ACHN (cell line): ENCODE measurements around the gene ITGBL1.

Source experiments
- DNase-seq: peaks from one replicate; pipeline ENCODE4 v3.0.0-alpha.2; 2015
- in situ Hi-C: cut with HindIII; loops from 2 replicates; pipeline ENCODE4 v1.10.0; 2017; ENCODE audit warnings: low sequenced_read_pairs, low pct_ligation_motif_present, low pct_unique_long_range_greater_than_20kb

The ITGBL1 gene

GRCh38 chr13:101452519-101453485 lies at the start of gene ITGBL1:
Gene ITGBL1, plus strand, starts transcription at chr13:101452675. Its CDS starts 159 bp downstream, at chr13:101452834.
- in situ Hi-C loops: no loop called here
- peak; percentile 10 for DNase-seq

GRCh38 chr13:101406791-101407190 lies 45.7 kb upstream of the ITGBL1 start:
- in situ Hi-C loops: no loop called here
- DNase-seq: no peak

GRCh38 chr13:101408154-101408553 lies 44.3 kb upstream of the ITGBL1 start:
- in situ Hi-C loops: no loop called here
- DNase-seq: no peak

GRCh38 chr13:101408992-101409656 lies 43.4 kb upstream of the ITGBL1 start:
- in situ Hi-C loops: no loop called here
- DNase-seq: no peak

GRCh38 chr13:101412076-101412475 lies 40.4 kb upstream of the ITGBL1 start:
- DNase-seq: no peak
- in situ Hi-C loops: no loop called here

GRCh38 chr13:101415358-101416174 lies 36.9 kb upstream of the ITGBL1 start:
- DNase-seq: no peak
- in situ Hi-C loops: no loop called here

GRCh38 chr13:101416181-101417042 lies 36.1 kb upstream of the ITGBL1 start, which contains the start of gene NALCN:
Gene NALCN, minus strand, starts transcription at chr13:101416508. Its CDS starts 17,382 bp downstream, at chr13:101399126.
- DNase-seq: peak; percentile 13
- in situ Hi-C loops: no loop called here

GRCh38 chr13:101417043-101417406 lies 35.5 kb upstream of the ITGBL1 start:
- DNase-seq: peak; percentile 8
- in situ Hi-C loops: no loop called here

- no peak for DNase-seq
- in situ Hi-C loops: no loop called here
Observed at GRCh38 chr13:101417501-101417900, 35.0 kb upstream of the ITGBL1 start.

- in situ Hi-C loops: no loop called here
- no peak for DNase-seq
Observed at GRCh38 chr13:101423872-101424271, 28.6 kb upstream of the ITGBL1 start.

- DNase-seq: no peak
- in situ Hi-C loops: no loop called here
Observed at GRCh38 chr13:101424381-101425155, 27.9 kb upstream of the ITGBL1 start.

- in situ Hi-C loops: no loop called here
Observed at GRCh38 chr13:101425156-101425471, 27.4 kb upstream of the ITGBL1 start.

GRCh38 chr13:101425623-101426022 lies 26.9 kb upstream of the ITGBL1 start:
- in situ Hi-C loops: no loop called here
- no peak for DNase-seq

More at GRCh38 chr13:101425156-101425471, 27.4 kb upstream of the ITGBL1 start:
- DNase-seq: no peak

- in situ Hi-C loops: no loop called here
- no peak for DNase-seq
Observed at GRCh38 chr13:101429733-101430132, 22.7 kb upstream of the ITGBL1 start.

GRCh38 chr13:101433895-101434294 lies 18.6 kb upstream of the ITGBL1 start:
- no peak for DNase-seq
- in situ Hi-C loops: no loop called here

- DNase-seq: no peak
- in situ Hi-C loops: no loop called here
Observed at GRCh38 chr13:101434486-101434885, 18.0 kb upstream of the ITGBL1 start.

- no peak for DNase-seq
- in situ Hi-C loops: no loop called here
Observed at GRCh38 chr13:101447852-101448251, 4.6 kb upstream of the ITGBL1 start.
